ENCODE data around the gene MEGF11.

Gene MEGF11

GRCh38 chr15:66254951-66255676 lies 1.6 kb upstream of the MEGF11 start:
- TF ChIP-seq CTCF (IDR thresholded peaks at IDR 0.05; ENCODE audit: insufficient read depth, missing control alignments) = no peak
- DNase-seq (ENCODE audit: insufficient read length, low spot score) = no peak
- FAIRE-seq = no peak

- no peak for DNase-seq (ENCODE audit: insufficient read length, low spot score)
- no peak for TF ChIP-seq CTCF (IDR thresholded peaks at IDR 0.05; ENCODE audit: insufficient read depth, missing control alignments)
- no peak for FAIRE-seq
These were observed 770 bp upstream of the MEGF11 start for GRCh38 chr15:66254089-66254950.

- DNase-seq (ENCODE audit: insufficient read length, low spot score) (no peak), FAIRE-seq (no peak)
- no peak for TF ChIP-seq CTCF (IDR thresholded peaks at IDR 0.05; ENCODE audit: insufficient read depth, missing control alignments)
These were observed 699 bp downstream of the MEGF11 start for GRCh38 chr15:66252685-66253417.

GRCh38 chr15:66251790-66252684 lies 1.5 kb downstream of the MEGF11 start:
- FAIRE-seq (no peak), DNase-seq (ENCODE audit: insufficient read length, low spot score) (peak; percentile 81)
- TF ChIP-seq CTCF (IDR thresholded peaks at IDR 0.05; ENCODE audit: insufficient read depth, missing control alignments) = peak; percentile 59

- no peak for TF ChIP-seq CTCF (IDR thresholded peaks at IDR 0.05; ENCODE audit: insufficient read depth, missing control alignments)
- no peak for FAIRE-seq
- no peak for DNase-seq (ENCODE audit: insufficient read length, low spot score)
These were observed 2.3 kb downstream of the MEGF11 start for GRCh38 chr15:66251065-66251789.

- no peak for TF ChIP-seq CTCF (IDR thresholded peaks at IDR 0.05; ENCODE audit: insufficient read depth, missing control alignments)
- no peak for DNase-seq (ENCODE audit: insufficient read length, low spot score)
- FAIRE-seq = no peak
These were observed 3.9 kb downstream of the MEGF11 start for GRCh38 chr15:66249605-66250174.

Measured in D721Med (cell line).